SKM-1 treated with dmso at 0.1 percent for 144 hours (cell line): ENCODE results near the gene TUT1.
"Not testable (repeated sequence)": the region's sequence is repeated elsewhere in the genome, so short reads cannot be mapped to it uniquely, and the experiment has no call there.

Experiments used
- DNase-seq: peaks from one replicate; lab custom pipeline; 2025; ENCODE audit not compliant: unreplicated experiment; lab: John Stamatoyannopoulos, UW

Gene TUT1

GRCh38 chr11:62591448-62592145 lies at the start of gene TUT1:
Gene TUT1, minus strand, starts transcription at chr11:62591523. Its CDS starts 38 bp downstream, at chr11:62591485.
- DNase-seq: peak; percentile 98

GRCh38 chr11:62632492-62632891 lies 41.2 kb upstream of the TUT1 start:
- no peak for DNase-seq

- no peak for DNase-seq
These were observed 36.4 kb upstream of the TUT1 start for GRCh38 chr11:62627713-62628112.

GRCh38 chr11:62622476-62623089 lies 31.3 kb upstream of the TUT1 start:
- no peak for DNase-seq

GRCh38 chr11:62621567-62622470 lies 30.5 kb upstream of the TUT1 start, which contains the start of gene B3GAT3:
Gene B3GAT3, minus strand, starts transcription at chr11:62621986. Its CDS starts 39 bp downstream, at chr11:62621947.
- DNase-seq: peak; percentile 96

GRCh38 chr11:62621027-62621566 lies 29.8 kb upstream of the TUT1 start:
- DNase-seq: no peak

- not testable (repeated sequence) for DNase-seq
These were observed 25.6 kb upstream of the TUT1 start for GRCh38 chr11:62616957-62617356.

GRCh38 chr11:62615521-62615920 lies 24.2 kb upstream of the TUT1 start:
- DNase-seq: no peak

- no peak for DNase-seq
These were observed 23.0 kb upstream of the TUT1 start for GRCh38 chr11:62614275-62614674.

GRCh38 chr11:62613291-62613778 lies 22.0 kb upstream of the TUT1 start:
- no peak for DNase-seq

GRCh38 chr11:62612366-62613290 lies 21.3 kb upstream of the TUT1 start, which contains the start of the genes EML3 and ROM1:
Gene EML3, minus strand, starts transcription at chr11:62612775. Its CDS starts 318 bp downstream, at chr11:62612457.
Gene ROM1, plus strand, starts transcription at chr11:62613257. Its CDS starts 25 bp downstream, at chr11:62613282.
- peak; percentile 67 for DNase-seq

- peak; percentile 55 for DNase-seq
These were observed 20.5 kb upstream of the TUT1 start for GRCh38 chr11:62611705-62612365.

GRCh38 chr11:62610814-62611704 lies 19.7 kb upstream of the TUT1 start:
- no peak for DNase-seq

- DNase-seq: no peak
These were observed 19.1 kb upstream of the TUT1 start for GRCh38 chr11:62610403-62610802.

- no peak for DNase-seq
These were observed 17.5 kb upstream of the TUT1 start for GRCh38 chr11:62608776-62609175.

- no peak for DNase-seq
These were observed 16.4 kb upstream of the TUT1 start for GRCh38 chr11:62607714-62608113.

GRCh38 chr11:62605902-62606301 lies 14.6 kb upstream of the TUT1 start:
- DNase-seq: no peak

GRCh38 chr11:62605467-62605866 lies 14.1 kb upstream of the TUT1 start:
- no peak for DNase-seq
